ENCODE results near the gene PLEKHG2.
A peak's percentile ranks its signal among the peaks of the same experiment; 100 is the strongest.
"Not testable (repeated sequence)": the region's sequence is repeated elsewhere in the genome, so short reads cannot be mapped to it uniquely, and the experiment has no call there.

Gene PLEKHG2

DNA sequence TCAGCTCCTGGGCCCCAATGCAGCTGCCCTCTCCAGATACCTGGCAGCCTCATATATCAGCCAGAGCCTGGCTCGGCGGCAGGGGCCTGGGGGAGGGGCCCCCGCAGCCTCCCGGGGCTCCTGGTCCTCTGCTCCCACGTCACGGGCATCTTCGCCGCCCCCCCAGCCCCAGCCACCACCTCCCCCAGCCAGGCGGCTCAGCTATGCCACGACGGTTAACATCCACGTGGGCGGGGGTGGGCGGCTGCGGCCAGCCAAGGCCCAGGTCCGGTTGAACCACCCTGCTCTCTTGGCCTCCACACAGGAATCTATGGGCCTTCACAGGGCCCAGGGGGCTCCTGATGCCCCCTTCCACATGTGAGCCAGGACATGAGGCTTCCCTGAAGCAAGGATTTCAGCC lies 12.5 kb downstream of the PLEKHG2 start:
- no peak for DNase-seq

DNA sequence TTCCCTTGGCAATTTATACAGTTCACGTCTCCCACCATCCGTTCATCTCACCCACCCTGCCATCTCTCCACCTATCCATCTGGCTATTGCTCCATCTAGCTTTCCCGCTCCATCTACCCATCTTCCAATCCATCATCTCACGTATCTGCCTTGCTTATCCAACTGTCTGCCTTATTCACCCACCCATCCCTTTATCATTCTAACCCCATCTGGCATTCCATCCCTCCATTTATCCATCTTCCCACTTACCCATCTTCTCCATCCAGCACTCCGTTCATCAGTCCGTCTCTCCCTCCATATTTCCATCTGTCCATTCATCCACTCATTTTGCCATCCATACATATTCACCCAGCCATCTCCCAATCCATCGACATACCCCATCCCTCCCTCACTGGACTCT lies 13.3 kb downstream of the PLEKHG2 start:
- DNase-seq: no peak

DNA sequence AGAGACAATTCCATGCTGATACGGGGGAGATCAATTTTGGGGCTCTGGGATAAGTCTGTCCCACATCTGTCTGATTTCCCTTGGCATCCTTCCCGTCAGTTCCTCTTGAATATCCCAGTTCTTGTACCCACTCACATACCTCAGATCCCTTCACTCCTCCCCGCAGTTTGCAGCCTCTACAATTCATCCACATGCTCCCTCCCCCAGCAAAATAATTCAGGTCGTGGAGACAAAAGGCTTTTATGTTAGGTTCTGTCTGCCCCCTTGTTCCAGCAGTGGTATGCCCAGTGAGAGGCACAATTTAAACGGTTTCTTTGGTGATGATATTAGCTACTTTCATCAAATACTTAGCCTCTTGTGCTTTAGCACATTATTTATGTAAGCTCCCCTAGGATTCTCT lies 13.7 kb downstream of the PLEKHG2 start:
- no peak for DNase-seq

DNA sequence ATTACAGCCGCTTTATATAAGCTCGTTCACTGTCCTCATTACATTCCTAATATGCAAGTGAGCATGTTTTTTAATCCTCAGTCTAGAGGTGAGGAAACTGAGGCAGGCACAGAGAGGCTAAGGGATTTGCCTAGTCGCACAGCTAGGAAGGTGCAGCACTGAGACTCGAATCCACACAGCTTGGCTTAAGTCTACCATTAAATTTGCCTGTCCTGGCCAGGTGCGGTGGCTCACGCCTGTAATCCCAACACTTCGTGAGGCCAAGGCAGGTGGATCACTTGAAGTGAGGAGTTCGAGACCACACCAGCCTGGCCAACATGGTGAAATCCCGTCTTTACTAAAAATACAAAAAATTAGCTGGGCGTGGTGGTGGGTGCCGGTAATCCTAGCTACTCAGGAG lies 15.2 kb downstream of the PLEKHG2 start:
- no peak for DNase-seq

DNA sequence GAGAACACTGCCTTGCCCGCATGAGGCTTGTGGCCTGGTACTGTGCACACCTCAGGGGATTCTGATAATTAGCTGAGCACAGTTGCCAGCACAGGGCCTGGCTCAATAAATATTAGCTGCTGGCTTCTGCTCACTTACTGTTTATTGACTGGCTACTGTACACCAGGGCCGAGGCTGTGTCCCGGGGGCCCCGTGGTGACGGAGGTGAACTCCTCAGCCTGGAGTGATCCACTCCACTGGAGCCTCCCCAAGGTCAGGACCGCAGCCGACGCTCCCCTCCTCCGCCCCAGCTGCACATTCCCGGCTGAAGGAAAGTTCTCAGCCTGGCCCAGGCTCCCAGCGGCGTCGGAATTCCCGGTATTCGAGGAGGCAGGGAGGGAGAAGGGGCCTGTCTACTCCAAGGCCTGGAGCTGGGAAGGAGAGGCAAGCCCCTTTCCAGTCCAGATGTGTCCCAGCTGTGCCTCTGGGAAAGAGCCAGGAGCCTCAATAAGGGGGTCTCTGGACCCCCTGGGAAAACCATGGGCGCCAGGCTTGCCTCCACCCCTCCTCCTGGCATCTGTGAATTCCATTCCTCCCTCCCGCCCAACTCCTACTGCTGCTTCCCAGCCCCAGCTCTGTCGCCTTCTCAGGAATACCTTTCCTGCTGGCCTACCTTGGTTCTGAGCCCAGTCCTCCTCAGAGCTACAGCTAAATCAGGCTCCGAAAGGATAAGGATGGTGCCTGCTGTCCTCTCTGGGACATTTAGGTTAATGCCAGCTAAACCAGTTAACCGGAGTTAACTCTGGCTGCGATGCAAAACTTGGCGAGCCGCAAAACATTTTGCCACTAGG lies 16.0 kb downstream of the PLEKHG2 start:
- no peak for DNase-seq

DNA sequence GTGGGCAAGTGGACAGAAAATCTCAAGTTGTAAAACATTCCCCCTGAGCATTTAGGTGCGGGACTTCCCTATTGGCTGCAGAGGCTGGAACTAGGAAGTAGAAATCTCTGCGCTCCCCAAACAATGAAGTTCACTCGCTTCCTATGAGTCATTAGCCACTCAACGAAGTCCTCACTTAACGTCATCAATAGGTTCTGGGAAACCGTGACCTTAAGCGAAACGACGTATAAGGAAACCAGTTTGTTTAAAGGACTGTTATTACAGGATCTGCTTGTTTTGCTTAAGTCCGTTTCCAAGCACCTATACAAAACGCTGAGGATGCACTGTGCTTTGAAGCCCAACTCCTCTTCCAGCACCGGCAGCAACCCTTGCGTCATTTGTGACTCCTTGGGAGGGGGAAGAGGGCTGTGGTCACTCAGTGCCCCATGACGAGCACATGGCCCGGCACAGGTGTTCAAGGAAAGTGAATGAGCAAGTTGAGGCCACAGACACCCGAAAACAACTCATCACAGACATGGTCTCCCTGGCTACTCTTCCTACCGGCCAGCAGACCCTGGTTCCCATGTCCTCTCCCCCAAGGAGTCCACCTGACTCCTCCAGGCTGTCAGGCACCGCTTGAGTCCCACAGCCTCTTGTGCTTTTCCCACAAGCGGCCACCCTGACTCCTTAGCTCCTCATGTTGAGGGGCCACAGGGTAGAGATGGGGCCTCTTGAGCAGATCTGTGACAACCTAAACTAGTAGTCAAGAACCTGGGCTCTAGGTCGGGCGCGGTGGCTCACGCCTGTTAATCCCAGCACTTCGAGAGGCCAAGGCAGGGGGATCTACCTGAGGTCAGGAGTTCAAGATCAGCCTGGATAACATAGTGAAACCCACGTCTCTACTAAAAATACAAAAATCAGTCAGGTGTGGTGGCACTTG lies 18.5 kb downstream of the PLEKHG2 start:
- DNase-seq: no peak

DNA sequence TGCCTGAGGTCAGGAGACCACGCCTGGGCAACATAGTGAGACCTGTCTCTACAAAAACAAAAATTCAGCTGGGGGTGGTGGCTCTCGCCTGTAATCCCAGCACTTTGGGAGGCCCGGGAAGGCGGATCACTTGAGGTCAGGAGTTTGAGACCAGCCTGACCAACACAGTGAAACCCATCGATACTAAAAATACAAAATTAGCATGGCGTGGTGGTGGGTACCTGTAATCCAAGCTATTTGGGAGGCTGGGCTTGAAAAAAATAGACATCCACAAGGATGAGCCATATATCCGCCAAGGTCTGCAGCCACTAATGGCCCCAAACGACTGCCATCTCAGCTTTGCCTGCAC lies 20.2 kb downstream of the PLEKHG2 start:
- no peak for DNase-seq

DNA sequence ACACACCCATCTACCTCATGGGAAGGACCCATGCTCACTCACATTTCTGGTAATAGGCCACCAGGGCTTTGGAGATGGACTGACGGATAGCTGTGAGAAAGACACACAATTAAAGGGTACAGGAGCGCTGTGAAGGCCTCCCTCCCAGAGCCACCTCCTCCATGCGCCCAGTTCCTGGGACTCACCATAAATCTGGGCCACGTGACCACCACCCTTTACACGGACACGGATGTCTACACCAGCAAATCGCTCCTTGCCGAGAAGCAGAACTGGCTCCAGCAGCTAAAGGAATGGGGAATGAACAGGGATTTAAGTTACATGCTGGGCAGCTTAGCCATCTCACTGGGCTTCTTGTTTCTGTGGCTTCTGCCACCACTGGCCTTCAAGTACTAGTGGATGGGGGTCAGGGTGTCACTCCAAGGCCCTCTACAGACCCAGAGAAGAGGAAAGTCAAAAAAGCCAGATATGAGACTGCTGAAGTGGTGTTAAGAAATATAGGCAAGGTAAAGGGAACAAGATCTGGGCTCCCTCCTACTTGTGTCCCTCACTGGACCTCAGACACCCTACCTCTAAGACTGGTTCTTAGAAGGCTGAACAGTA lies 21.1 kb downstream of the PLEKHG2 start:
- DNase-seq: no peak

DNA sequence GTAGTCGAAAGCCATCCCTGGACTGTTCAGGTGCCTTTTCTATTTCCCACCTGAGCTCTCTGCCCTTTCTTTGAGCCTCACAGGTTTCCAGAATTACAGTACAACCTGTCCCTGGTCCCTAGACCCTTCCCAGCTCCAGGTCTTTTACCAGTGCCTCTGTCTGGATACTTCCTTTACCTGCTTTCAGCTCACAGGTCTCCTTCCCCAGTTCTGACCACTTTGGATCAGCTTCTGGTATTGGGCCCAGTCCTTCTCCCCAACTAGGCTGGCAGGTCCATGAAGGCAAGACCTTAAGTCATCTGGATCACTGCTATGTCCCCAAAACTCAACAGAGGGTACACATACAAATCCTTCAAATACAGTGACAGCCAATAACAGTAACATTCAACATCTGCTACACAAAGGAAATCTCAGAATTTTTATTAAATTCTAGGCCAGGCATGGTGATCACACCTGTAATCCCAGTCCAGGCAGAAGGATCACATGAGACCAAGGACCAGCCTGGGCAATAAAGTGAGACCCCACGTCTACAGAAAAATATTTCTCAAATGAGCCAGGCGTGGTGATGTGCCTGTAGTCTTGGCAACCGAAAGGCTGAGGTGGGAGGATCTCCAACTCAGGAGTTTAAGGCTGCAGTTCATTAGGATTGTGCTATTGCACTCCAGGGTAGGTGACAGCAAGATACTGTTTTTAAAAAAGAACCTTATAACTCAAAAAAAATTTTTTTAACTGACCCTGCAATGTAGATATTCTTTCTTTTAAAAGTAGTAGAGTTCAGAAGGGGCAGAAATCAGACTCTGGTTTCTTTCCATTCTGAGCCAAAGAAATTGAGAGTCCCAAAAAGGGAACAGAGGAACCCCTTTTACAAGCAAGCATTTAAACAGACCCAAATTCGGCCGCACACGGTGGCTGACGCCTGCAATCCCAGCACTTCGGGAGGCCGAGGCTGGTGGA lies 21.9 kb downstream of the PLEKHG2 start:
- DNase-seq: no peak

DNA sequence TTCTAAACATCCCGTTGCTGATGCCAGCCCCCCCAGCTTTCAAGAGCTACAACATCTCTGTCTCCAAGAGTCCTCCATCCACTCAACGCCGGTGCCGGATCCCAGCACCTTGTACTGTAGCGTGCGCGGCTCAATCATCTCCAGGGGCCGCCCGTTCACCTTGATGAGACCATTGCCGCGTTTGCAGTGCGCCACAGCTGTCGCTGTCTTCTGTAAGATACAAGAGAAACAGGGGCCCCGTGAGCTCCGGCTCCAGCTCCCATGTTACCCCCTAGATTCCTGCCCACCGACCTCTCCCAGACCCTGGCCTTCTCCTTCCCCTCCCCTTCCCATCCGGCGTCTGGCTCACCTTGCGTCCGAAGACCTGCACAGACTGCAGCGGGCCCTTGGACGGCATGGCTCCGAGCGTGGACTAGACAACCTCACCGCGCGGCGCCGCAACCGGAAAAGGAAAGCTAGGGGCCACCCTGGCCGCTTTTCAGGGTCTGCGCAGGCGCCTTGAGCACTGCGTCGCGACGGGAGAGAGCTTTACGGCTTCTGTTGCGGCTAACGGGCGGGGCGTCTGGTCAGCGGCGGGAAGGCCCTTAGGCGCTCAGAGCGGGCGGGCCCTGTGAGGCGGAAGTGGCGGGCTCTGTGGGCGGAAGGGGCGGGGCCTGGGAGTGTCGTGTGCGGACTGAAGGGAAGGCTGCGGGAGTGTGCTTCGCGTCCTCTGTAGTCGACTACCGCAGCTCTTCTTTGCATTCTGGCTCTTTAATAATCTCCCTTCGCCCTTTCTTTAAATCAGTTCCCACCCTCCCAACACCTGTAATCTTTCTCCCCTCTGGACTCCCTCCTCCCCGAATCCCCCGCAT lies 23.3 kb downstream of the PLEKHG2 start, which contains the start of gene RPS16:
Gene RPS16 (minus strand): TSS at position 451 of the 851 bp plus-strand sequence. CDS start 54 bp downstream, at position 397.
- peak; percentile 98 for DNase-seq

DNA sequence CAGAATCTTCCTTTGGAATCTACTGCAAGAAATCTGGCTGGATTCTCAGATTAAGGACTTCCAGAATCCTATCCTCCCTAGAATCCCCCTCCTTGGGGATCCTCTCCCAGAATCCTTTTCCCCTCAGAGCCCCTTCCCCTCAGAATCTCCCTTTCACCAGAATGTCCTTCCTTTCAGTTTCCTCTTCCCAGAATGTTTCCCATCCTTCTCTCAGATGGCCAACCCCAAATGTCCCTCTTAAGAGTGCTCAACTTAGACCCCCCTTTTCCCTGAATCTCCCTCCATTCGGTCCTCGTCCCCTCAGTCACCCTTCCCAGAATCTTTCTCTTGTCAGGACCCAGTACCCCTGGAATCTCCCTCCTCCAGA lies 23.9 kb downstream of the PLEKHG2 start:
- DNase-seq: no peak

DNA sequence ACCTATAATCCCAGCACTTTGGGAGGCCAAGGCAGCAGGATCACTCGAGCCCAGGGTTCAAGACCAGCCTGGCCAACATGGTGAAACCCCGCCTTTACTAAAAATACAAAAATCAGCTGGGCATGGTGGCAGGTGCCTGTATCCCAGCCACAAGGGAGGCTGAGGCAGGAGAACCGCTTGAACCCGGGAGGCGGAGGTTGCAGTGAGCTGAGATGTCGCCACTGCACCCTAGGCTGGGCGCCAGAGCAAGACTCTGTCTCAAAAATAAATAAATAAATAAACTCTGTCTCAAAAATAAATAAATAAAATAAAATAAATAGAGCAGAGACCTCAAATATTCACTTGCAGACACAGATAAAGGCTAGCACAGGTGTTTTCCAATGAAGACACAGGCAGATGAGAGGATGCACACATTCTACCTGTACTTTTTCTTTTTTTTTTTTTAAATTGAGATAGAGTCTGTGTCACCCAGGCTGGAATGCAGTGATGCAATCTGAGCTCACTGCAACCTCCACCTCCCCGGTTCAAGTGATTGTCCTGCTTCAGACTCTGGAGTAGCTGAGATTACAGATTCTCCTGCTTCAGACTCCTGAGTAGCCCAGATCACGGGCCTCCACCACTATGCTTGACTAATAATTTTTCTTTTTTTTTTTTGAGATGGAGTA lies 25.9 kb downstream of the PLEKHG2 start:
- no peak for DNase-seq

DNA sequence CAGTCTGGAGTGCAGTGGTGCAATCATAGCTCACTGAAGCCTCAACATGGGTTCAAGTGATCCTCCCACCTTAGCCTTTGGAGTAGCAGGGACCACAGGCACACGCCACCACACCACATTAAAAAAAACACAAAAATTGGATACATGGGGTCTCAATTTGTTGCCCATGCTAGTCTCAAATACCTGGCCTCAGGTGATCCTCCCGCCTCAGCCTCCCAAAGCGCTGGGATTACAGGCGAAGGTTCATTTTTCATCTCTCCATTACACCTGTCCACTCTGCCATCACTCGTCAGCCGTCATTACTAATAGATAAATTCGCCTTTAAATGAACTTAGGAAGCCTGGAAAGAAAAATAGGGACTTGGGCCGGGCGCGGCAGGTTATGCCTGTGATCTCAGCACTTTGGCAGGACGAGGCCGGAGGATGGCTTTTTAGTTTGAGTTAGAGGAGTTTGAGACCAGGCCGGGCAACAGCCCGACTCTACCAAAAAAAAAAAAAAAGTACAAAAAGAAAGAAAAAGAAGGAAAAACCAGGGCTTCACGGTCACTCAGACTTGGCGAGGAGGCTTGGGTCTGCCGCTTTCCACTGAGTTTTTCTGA lies 32.2 kb downstream of the PLEKHG2 start:
- DNase-seq: no peak

DNA sequence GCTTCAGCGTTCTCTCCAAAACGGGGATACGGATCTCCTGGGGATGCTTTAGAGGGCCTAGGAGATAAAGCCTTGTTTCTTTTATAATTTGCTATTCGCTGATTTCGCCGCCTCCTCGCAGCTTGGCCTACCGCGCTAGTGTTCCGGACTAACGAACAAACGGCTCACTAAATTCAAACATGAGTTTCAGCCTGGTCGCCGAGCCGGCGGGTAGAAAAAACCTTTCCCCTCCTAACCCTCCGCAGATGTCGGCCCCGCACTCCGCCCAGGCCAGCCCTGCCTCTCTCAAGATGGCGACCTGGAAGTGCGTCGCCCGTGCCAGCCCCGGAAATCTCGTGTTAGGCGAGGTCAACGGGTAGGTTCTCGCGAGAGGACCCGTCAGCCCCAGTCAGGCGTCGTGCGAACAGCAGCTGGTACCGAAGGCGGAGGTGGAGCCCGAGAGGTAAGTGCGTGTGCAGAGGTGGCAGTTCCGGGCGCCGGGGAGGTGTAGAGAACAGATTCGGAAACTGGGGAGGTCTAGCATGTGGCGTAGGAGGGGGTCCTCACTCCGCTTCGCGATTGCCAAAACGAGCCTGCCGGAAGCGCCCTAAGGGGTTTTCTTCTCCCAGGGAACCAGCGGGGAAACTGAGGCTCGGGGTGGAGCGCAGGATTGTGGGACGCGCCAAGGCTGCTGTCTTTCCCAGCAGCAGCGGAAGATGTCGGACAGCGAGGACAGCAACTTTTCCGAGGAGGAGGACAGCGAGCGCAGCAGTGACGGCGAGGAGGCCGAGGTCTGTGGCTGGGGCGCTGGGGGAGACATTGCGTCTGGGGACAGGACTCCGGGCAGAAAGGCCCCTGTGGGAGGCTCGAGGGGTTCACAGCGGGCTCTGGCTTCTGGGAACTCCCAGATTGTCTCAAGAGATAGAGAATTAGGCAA lies 33.0 kb downstream of the PLEKHG2 start, which contains the start of gene SUPT5H:
Gene SUPT5H (plus strand): TSS at position 387 of the 916 bp plus-strand sequence. CDS start 309 bp downstream, at position 696.
- DNase-seq: peak; percentile 96

DNA sequence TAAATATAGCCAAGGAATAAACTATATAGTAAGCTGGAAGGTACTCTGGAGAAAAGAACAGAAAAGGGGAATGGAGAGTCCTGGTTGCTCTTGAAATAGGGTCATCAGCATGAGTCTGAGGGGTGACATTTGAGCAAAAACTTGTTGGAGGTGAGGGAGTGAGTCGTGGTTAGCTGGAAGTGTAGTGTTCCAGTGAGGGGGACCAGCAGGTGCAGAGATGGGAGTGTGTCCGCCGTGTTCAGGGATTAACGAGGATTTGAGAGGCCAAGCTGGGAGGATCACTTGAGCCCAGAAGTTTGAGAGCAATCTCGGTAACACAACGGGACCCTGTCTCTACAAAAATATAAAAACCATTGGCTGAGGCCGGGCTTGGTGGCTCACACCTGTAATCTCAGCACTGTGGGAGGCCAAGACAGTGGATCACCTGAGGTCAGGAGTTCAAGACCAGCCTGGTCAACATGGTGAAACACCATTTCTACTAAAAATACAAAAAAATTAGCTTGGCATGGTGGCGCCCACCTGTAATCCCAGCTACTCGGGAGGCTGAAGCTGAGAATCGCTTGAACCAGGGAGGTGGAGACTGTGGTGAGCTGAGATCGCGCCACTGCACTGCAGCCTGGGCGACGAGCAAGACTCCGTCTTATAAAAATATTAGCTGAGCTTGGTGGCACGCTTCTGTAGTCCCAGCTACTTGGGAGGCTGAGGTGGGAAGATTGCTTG lies 34.1 kb downstream of the PLEKHG2 start:
- no peak for DNase-seq

DNA sequence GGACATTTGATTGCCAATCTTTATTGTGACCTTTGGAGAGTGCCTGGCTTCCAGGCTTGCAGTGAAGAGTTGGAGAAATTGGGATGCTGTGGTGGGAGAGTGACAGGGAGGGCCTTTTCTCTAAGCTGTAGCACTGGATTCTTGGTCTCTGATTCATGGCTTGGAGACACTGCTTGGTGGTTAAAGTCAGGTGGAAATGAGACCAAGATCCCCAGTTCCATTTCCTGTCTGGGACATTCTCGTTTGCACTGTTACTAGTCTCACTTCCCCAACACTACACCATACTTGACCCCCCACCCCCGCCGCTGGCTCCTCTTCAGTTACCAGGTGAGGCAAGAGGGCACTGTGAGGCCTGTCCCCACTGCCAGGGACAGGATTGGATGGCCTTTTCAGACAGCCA lies 35.8 kb downstream of the PLEKHG2 start:
- no peak for DNase-seq

DNA sequence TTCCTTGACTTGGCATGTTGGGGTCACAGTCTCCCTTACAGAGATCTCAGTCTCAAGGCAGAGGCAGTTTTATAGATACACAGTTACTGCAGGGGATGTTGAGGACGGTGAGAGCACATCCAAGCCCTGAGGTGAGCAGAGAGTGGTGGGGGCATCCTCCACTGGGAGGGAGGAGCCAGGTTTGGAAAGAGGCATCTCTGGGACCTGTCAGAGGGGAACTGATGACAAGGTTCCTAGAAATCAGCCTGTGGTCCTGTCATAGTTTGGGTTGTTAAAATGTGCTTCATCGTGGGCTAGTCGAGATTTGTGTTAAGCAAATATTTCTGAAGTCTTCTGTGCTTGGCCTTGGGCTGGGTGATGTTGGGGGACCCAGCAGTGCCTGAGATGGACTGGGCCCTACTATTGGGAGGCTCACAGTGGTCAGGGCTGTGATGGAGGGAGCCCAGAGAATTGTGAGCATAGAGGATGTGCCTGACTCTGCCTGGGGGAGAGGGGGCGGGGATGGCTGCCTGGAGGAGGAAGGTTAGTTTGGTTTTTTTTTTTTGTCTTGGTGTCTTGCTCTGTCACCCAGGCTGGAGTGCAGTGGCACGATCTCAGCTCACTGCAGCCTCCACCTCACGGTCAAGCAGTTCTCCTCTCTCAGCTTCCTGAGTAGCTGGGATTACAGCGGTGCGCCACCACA lies 36.8 kb downstream of the PLEKHG2 start:
- DNase-seq: no peak

DNA sequence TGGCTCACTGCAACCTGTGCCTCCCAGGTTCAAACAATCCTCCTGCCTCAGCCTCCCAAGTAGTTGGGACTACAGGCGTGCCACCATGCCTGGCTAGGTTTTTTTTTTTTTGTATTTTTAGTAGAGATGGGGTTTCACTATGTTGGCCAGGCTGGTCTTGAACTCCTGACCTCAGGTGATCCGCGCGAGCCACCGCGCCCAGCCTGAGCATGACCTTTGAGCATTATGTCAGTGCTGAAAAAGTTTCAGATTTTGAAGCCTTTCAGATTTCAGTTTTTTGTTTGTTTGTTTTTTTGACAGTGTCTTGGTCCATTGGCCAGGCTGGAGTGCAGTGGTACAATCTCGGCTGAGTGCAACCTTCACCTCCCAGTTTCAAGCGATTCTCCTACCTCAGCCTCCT lies 38.8 kb downstream of the PLEKHG2 start:
- DNase-seq: not testable (repeated sequence)

All from NK-92 treated with Interleukin-12 subunit alpha and Interleukin-12 subunit beta, amount 100 ng/mL, for 24 hours (cell line).